Endodermal cell (in vitro differentiated cells): Measurements from ENCODE around the gene TRAK1. TPM values are rescaled to one million over a fixed set of nuclear protein-coding genes. Genes with fewer than 3 reads are reported as not detected.

Experiments used
- DNase-seq: peaks from one replicate; pipeline ENCODE4 v3.0.0-alpha.2; 2017
- H3K27ac ChIP-seq: 2 replicates; pipeline ENCODE4 v1.5.1; 2013; ENCODE audit warnings: mild to moderate bottlenecking, low read depth, low read length, moderate library complexity
- H3K27me3 ChIP-seq: 2 replicates; pipeline ENCODE4 v1.6.1; 2013; ENCODE audit warnings: mild to moderate bottlenecking, low read length, moderate library complexity; ENCODE audit not compliant: insufficient read depth, control insufficient read depth, poor library complexity, severe bottlenecking
- H3K36me3 ChIP-seq: 2 replicates; pipeline ENCODE4 v1.7.0; 2013; ENCODE audit warnings: mild to moderate bottlenecking, low read length, moderate library complexity; ENCODE audit not compliant: control insufficient read depth, insufficient read depth
- H3K4me1 ChIP-seq: one replicate; pipeline ENCODE4 v1.7.0; 2013; ENCODE audit warnings: low read length; ENCODE audit not compliant: control insufficient read depth, insufficient read depth
- H3K4me3 ChIP-seq: 2 replicates; pipeline ENCODE4 v1.5.1; 2013; ENCODE audit warnings: mild to moderate bottlenecking, low read length, moderate library complexity
- H3K9ac ChIP-seq: 2 replicates; pipeline ENCODE4 v1.6.1; 2013; ENCODE audit warnings: mild to moderate bottlenecking, low read length, moderate library complexity; ENCODE audit not compliant: poor library complexity, severe bottlenecking; ENCODE audit errors: extremely low read depth
- H3K9me3 ChIP-seq: 2 replicates; pipeline ENCODE4 v1.6.1; 2013; ENCODE audit warnings: mild to moderate bottlenecking, low read length, moderate library complexity; ENCODE audit not compliant: control insufficient read depth
- H3K27ac Mint-ChIP-seq: 2 replicates; pipeline ENCODE4 v1.8.0; 2020; ENCODE audit warnings: mixed read lengths
- H3K27me3 Mint-ChIP-seq: 2 replicates; pipeline ENCODE4 v1.8.0; 2021; ENCODE audit warnings: mild to moderate bottlenecking, mixed read lengths; ENCODE audit not compliant: insufficient read depth
- H3K36me3 Mint-ChIP-seq: 2 replicates; pipeline ENCODE4 v1.8.0; 2020; ENCODE audit warnings: low read depth, mixed read lengths
- H3K4me1 Mint-ChIP-seq: 2 replicates; pipeline ENCODE4 v1.8.0; 2020; ENCODE audit warnings: mixed read lengths
- H3K4me3 Mint-ChIP-seq: 2 replicates; pipeline ENCODE4 v1.8.0; 2020; ENCODE audit warnings: mild to moderate bottlenecking, moderate library complexity, mixed read lengths
- H3K9me3 Mint-ChIP-seq: 2 replicates; pipeline ENCODE4 v1.8.0; 2020; ENCODE audit warnings: mild to moderate bottlenecking, mixed read lengths
- CTCF ChIP-seq: fragments of 200-600 bp; sonication (generic); conservative IDR thresholded peaks from 2 replicates; pipeline ENCODE4 v1.5.0; 2021; ENCODE audit warnings: antibody characterized with exemption, mild to moderate bottlenecking
- WGBS, 2 experiments: methylation state at CpG; one replicate each; pipeline versions ENCODE4 v1.1.5 to v1.1.7; 2013; ENCODE audit warnings: missing lambda C conversion rate in 2 of 2, mixed read lengths in 1 of 2; ENCODE audit not compliant: insufficient coverage in 1 of 2, insufficient read length in 1 of 2; 5-methylcytosine and 5-hydroxymethylcytosine counted together
- total RNA-seq, 2 donors: library from RNA; stranded (reverse); fragmentation: NEBNext Ultra II Directional in 1 of 2; extraction: Animal tissue kit (Norgen Biotek cat#: 25700) in 1 of 2; gene quantifications; 2 replicates in 1 of 2; 3 replicates in 1 of 2; pipeline ENCODE4 v1.2.1, GENCODE V29; 2021

Gene TRAK1
- total RNA-seq, 2 donors from 2014 or later: 29.8 to 31.0 TPM

DNA sequence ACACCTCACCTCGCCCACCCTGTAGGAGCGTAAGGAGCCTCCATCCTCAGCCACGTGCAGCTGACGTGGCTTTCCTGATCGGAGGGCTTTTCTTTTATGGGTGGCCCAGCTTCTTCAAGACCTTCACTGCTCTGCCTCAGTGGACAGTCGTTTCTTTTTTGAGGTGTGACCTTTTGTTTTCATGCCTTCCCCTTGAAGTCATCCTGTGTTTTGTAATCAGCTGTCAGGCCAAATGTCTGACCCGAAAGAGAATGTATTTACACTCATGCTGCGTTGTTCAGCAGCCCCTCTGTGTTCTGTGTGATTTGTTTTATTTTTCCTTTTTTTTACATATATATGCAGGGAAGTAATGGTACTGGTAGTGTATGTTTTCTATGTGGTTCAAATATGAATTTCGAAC, 133.0 kb downstream of the TRAK1 start:
- Mint-ChIP-seq H3K36me3 (peaks cover 38% of the 10 kb centered on the region), H3K4me3 (no peak overlapping the region), H3K9me3 (no peaks in the 10 kb centered on the region), H3K27ac (no peak overlapping the region), H3K4me1 (no peaks in the 10 kb centered on the region), H3K27me3 (no peaks in the 10 kb centered on the region)
- no peaks in the 10 kb centered on the region for H3K27me3 ChIP-seq
- H3K4me1 ChIP-seq: no peaks in the 10 kb centered on the region
- peak; percentile 18 for DNase-seq
- no peak overlapping the region for H3K4me3 ChIP-seq
- no peak for TF ChIP-seq CTCF
- 93 to 95% methylated on average over 7 to 9 of the region's 9 CpGs for WGBS, 2 experiments
- no peaks in the 10 kb centered on the region for H3K9me3 ChIP-seq
- peaks cover 31% of the 10 kb centered on the region for H3K36me3 ChIP-seq
- no peak overlapping the region for H3K27ac ChIP-seq
- no peak overlapping the region for H3K9ac ChIP-seq

DNA sequence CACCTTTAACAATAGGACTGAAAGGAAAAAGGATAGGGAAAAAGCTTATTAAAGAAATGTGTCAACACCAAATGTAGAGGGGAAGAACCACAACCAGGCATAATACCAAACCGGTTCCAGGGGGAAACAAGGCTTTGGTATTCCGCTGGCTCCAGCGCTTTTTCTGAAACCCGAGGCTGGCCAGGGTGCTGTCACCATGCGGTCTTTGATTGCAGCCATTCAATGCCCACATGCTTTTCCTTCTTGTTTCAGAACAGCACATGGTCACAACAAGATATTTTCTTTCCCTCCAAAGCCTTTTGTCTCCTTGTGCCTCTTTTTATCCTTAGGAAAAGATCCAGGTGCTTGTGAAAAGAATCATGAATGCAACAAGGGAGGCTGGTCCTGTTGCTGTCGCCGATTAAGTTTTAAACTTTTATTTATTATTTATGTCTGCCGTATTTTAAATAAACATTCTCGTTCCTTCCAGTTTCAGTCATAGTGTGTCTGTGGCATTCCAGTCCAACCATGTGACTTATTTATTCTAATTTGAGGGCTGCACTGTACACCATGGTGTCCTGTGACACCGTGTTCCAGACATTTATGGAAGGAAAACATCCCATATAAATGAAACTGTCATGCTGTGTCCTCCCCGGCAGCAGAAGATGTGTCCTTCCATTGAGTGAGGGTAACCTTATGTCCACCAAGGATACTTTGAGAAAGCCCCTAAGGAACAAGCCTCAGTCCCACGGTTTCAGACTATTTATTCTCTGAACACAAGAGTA, 133.7 kb downstream of the TRAK1 start:
- Histone ChIP-seq H3K9ac (no peak overlapping the region), H3K4me1 (no peaks in the 10 kb centered on the region), H3K36me3 (peaks cover 26% of the 10 kb centered on the region), H3K9me3 (no peaks in the 10 kb centered on the region), H3K27me3 (no peaks in the 10 kb centered on the region), H3K4me3 (no peak overlapping the region), H3K27ac (no peak overlapping the region)
- Mint-ChIP-seq H3K4me1 (no peaks in the 10 kb centered on the region), H3K27ac (no peak overlapping the region), H3K27me3 (no peaks in the 10 kb centered on the region), H3K4me3 (no peak overlapping the region), H3K36me3 (peaks cover 37% of the 10 kb centered on the region), H3K9me3 (no peaks in the 10 kb centered on the region)
- 91 to 96% methylated on average over 8 to 12 of the region's 12 CpGs for WGBS, 2 experiments
- peak; percentile 3 for DNase-seq
- TF ChIP-seq CTCF: no peak

DNA sequence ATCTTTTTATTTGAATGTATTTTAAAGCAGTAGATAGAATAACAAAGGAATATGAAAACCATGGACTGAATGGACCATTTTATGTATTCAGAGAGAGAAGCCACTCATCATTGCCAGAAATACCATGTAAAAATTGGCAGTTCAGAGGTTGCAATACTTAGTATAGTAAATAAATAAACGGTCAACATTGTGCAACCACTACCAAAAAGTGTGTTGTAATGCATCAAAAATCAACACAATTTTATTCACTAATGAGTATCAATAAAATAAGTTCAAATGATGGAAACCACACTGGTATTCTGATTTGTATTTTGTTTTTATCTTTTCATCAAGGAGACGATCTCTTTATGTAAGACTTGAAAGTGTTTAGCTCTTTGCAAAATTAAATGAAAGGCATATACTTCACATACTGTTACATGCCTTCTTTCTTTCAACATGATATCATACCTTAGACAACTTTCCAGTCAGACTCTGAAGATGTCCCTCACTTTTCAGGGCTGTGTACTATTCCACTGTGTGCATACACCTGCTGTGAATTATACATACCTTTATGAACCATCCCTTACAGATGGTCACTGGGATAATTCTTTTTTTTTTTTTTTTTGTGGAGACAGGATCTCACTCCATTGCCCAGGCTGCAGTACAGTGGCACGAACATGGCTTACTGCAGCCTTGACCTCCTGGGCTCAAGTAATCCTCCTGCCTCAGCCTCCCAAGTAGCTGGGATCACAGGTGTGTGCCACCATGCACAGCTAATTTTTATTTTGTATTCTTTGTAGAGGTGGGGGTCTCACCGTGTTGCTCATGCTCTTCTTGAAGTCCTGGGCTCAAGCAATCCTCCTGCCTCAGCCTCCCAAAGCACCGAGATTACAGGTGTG, 134.6 kb downstream of the TRAK1 start:
- Mint-ChIP-seq H3K9me3 (no peaks in the 10 kb centered on the region), H3K4me1 (no peaks in the 10 kb centered on the region), H3K36me3 (peaks cover 31% of the 10 kb centered on the region), H3K4me3 (no peak overlapping the region), H3K27ac (no peak overlapping the region), H3K27me3 (no peaks in the 10 kb centered on the region)
- WGBS, 2 experiments: 95 to 100% methylated on average over 3 to 4 of the region's 5 CpGs
- no peak for TF ChIP-seq CTCF
- no peaks in the 10 kb centered on the region for H3K27me3 ChIP-seq
- no peaks in the 10 kb centered on the region for H3K4me1 ChIP-seq
- DNase-seq: no peak
- H3K9ac ChIP-seq: no peak overlapping the region
- peaks cover 22% of the 10 kb centered on the region for H3K36me3 ChIP-seq
- no peaks in the 10 kb centered on the region for H3K9me3 ChIP-seq
- H3K27ac ChIP-seq: no peak overlapping the region
- no peak overlapping the region for H3K4me3 ChIP-seq
